ENCODE measurements around the gene TAX1BP1. TPM values are rescaled to one million over a fixed set of nuclear protein-coding genes. Genes with fewer than 3 reads are reported as not detected.

TAX1BP1 gene
- total and polyA plus RNA-seq, 2 of the 13 experiments (the other 11 are each of a cell fraction or from before 2014, with no cell fraction given) = 95.2 to 98.9 TPM

DNA sequence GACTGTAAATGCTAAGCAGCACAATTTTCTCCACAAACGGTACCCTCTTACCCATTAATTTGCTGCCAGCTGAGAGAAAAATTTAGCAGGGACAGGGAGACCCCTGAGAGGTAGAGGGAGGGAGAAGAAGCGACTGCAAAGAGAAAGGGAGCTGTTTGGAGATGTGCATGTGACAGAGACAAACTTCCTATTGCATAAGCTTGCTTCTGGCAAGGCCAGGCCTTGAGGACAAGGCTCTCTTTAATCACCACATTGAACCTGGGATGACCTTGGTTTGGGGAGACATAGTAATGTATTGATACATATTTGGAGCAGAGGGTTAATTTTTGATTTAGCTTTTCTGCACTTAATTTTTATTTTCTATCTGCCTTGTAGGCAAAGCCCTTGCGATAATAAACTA, 46.2 kb upstream of the TAX1BP1 start (continued):
- TF ChIP-seq, protein P1, sequence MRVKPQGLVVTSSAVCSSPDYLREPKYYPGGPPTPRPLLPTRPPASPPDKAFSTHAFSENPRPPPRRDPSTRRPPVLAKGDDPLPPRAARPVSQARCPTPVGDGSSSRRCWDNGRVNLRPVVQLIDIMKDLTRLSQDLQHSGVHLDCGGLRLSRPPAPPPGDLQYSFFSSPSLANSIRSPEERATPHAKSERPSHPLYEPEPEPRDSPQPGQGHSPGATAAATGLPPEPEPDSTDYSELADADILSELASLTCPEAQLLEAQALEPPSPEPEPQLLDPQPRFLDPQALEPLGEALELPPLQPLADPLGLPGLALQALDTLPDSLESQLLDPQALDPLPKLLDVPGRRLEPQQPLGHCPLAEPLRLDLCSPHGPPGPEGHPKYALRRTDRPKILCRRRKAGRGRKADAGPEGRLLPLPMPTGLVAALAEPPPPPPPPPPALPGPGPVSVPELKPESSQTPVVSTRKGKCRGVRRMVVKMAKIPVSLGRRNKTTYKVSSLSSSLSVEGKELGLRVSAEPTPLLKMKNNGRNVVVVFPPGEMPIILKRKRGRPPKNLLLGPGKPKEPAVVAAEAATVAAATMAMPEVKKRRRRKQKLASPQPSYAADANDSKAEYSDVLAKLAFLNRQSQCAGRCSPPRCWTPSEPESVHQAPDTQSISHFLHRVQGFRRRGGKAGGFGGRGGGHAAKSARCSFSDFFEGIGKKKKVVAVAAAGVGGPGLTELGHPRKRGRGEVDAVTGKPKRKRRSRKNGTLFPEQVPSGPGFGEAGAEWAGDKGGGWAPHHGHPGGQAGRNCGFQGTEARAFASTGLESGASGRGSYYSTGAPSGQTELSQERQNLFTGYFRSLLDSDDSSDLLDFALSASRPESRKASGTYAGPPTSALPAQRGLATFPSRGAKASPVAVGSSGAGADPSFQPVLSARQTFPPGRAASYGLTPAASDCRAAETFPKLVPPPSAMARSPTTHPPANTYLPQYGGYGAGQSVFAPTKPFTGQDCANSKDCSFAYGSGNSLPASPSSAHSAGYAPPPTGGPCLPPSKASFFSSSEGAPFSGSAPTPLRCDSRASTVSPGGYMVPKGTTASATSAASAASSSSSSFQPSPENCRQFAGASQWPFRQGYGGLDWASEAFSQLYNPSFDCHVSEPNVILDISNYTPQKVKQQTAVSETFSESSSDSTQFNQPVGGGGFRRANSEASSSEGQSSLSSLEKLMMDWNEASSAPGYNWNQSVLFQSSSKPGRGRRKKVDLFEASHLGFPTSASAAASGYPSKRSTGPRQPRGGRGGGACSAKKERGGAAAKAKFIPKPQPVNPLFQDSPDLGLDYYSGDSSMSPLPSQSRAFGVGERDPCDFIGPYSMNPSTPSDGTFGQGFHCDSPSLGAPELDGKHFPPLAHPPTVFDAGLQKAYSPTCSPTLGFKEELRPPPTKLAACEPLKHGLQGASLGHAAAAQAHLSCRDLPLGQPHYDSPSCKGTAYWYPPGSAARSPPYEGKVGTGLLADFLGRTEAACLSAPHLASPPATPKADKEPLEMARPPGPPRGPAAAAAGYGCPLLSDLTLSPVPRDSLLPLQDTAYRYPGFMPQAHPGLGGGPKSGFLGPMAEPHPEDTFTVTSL (CRISPR knock-in tag; IDR thresholded peaks at IDR 0.05; ENCODE audit: borderline replicate concordance) = peak; percentile 63
- TF ChIP-seq, protein P2, sequence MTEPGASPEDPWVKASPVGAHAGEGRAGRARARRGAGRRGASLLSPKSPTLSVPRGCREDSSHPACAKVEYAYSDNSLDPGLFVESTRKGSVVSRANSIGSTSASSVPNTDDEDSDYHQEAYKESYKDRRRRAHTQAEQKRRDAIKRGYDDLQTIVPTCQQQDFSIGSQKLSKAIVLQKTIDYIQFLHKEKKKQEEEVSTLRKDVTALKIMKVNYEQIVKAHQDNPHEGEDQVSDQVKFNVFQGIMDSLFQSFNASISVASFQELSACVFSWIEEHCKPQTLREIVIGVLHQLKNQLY (CRISPR knock-in tag; IDR thresholded peaks at IDR 0.05) = peak; percentile 94
- TF ChIP-seq HDAC2 (CRISPR knock-in tag; IDR thresholded peaks at IDR 0.05) (peak; percentile 82), ESRRA (CRISPR knock-in tag; IDR thresholded peaks at IDR 0.05; ENCODE audit: low read depth) (no peak), ZNF205 (CRISPR knock-in tag; IDR thresholded peaks at IDR 0.05) (no peak), PAF1 (CRISPR knock-in tag; IDR thresholded peaks at IDR 0.05) (no peak), SOX5 (CRISPR knock-in tag; IDR thresholded peaks at IDR 0.05; ENCODE audit: borderline replicate concordance) (peak; percentile 75; the same call in 1 of the 2 replicates), FOXO1 (CRISPR knock-in tag; IDR thresholded peaks at IDR 0.05) (peak; percentile 70), ZNF543 (CRISPR knock-in tag; IDR thresholded peaks at IDR 0.05) (no peak), PPARG (CRISPR knock-in tag; conservative IDR thresholded peaks at IDR 0.05) (peak; percentile 74), KLF11 (CRISPR knock-in tag; IDR thresholded peaks at IDR 0.05) (0 out of 2 replicates have a peak, but pooled peaks have one; percentile 63), NFIB (CRISPR knock-in tag; IDR thresholded peaks at IDR 0.05; ENCODE audit: borderline replicate concordance) (no peak), ZNF562 (CRISPR knock-in tag; IDR thresholded peaks at IDR 0.05; ENCODE audit: borderline replicate concordance) (no peak)
- TF ChIP-seq, protein P3, sequence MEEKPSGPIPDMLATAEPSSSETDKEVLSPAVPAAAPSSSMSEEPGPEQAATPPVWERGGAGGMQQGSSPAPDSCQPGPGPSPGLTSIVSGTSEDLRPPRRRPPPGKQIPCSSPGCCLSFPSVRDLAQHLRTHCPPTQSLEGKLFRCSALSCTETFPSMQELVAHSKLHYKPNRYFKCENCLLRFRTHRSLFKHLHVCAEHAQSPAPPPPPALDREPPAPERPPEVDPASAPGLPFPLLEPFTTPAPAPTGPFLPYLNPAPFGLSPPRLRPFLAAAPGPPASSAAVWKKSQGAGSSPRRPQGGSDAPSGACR (CRISPR knock-in tag; IDR thresholded peaks at IDR 0.05) = no peak
- TF ChIP-seq, protein P4, sequence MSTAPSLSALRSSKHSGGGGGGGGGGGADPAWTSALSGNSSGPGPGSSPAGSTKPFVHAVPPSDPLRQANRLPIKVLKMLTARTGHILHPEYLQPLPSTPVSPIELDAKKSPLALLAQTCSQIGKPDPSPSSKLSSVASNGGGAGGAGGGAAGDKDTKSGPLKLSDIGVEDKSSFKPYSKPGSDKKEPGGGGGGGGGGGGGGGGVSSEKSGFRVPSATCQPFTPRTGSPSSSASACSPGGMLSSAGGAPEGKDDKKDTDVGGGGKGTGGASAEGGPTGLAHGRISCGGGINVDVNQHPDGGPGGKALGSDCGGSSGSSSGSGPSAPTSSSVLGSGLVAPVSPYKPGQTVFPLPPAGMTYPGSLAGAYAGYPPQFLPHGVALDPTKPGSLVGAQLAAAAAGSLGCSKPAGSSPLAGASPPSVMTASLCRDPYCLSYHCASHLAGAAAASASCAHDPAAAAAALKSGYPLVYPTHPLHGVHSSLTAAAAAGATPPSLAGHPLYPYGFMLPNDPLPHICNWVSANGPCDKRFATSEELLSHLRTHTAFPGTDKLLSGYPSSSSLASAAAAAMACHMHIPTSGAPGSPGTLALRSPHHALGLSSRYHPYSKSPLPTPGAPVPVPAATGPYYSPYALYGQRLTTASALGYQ (CRISPR knock-in tag; IDR thresholded peaks at IDR 0.05) = peak; percentile 37; the same call in 1 of the 2 replicates
- TF ChIP-seq, protein P5, sequence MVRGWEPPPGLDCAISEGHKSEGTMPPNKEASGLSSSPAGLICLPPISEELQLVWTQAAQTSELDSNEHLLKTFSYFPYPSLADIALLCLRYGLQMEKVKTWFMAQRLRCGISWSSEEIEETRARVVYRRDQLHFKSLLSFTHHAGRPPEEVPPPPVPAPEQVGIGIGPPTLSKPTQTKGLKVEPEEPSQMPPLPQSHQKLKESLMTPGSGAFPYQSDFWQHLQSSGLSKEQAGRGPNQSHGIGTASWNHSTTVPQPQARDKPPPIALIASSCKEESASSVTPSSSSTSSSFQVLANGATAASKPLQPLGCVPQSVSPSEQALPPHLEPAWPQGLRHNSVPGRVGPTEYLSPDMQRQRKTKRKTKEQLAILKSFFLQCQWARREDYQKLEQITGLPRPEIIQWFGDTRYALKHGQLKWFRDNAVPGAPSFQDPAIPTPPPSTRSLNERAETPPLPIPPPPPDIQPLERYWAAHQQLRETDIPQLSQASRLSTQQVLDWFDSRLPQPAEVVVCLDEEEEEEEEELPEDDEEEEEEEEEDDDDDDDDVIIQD (CRISPR knock-in tag; IDR thresholded peaks at IDR 0.05; ENCODE audit: low read depth) = peak; percentile 79; the same call in 1 of the 2 replicates
- TF ChIP-seq, protein P6, sequence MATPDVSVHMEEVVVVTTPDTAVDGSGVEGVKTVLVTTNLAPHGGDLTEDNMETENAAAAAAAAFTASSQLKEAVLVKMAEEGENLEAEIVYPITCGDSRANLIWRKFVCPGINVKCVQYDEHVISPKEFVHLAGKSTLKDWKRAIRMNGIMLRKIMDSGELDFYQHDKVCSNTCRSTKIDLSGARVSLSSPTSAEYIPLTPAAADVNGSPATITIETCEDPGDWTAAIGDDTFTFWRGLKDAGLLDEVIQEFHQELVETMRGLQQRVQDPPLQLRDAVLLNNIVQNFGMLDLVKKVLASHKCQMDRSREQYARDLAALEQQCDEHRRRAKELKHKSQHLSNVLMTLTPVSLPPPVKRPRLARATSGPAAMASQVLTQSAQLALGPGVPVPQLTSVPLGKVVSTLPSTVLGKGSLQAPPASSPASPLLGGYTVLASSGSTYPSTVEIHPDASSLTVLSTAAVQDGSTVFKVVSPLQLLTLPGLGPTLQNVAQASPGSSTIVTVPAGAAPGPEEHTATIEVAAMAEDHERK (CRISPR knock-in tag; IDR thresholded peaks at IDR 0.05; ENCODE audit: low read depth) = no peak
- TF ChIP-seq, protein P7, sequence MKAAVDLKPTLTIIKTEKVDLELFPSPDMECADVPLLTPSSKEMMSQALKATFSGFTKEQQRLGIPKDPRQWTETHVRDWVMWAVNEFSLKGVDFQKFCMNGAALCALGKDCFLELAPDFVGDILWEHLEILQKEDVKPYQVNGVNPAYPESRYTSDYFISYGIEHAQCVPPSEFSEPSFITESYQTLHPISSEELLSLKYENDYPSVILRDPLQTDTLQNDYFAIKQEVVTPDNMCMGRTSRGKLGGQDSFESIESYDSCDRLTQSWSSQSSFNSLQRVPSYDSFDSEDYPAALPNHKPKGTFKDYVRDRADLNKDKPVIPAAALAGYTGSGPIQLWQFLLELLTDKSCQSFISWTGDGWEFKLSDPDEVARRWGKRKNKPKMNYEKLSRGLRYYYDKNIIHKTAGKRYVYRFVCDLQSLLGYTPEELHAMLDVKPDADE (CRISPR knock-in tag; IDR thresholded peaks at IDR 0.05) = no peak
